CD14-positive monocyte (primary cell): ENCODE measurements around the gene PNMA6E. TPM values are rescaled to one million over a fixed set of nuclear protein-coding genes. Genes with fewer than 3 reads are reported as not detected.

Source experiments
- DNase-seq, 3 donors: peaks; one replicate each; pipeline ENCODE4 v3.0.0-alpha.2; 2011 to 2022
- H2AFZ ChIP-seq: 2 replicates; pipeline ENCODE4 v1.6.0; 2012; ENCODE audit warnings: mild to moderate bottlenecking, low read depth, low read length, inconsistent platforms; ENCODE audit not compliant: insufficient read depth, poor library complexity, severe bottlenecking
- H3K27ac ChIP-seq, 2 donors: 1 replicate in 1 of 2; 2 replicates in 1 of 2; pipeline ENCODE4 v1.5.1; 2012 to 2013; ENCODE audit warnings: low read length in 2 of 2, control low read depth in 1 of 2, inconsistent platforms in 1 of 2, low read depth in 1 of 2, mild to moderate bottlenecking in 1 of 2
- H3K27me3 ChIP-seq, 2 donors: one replicate each; pipeline versions ENCODE4 v1.6.0 to v1.6.1; 2011 to 2013; ENCODE audit warnings: low read length in 2 of 2; ENCODE audit not compliant: control insufficient read depth in 2 of 2, insufficient read depth in 2 of 2
- H3K36me3 ChIP-seq, 2 donors: replicated peaks in 1 of 2; 1 replicate in 1 of 2; 2 replicates in 1 of 2; pipeline versions ENCODE4 v1.5.1 to v1.6.1; 2012 to 2013; ENCODE audit warnings: low read length in 2 of 2, control low read depth in 1 of 2, inconsistent platforms in 1 of 2, mild to moderate bottlenecking in 1 of 2; ENCODE audit not compliant: insufficient read depth in 2 of 2, control insufficient read depth in 1 of 2
- H3K4me1 ChIP-seq, 2 donors: 1 replicate in 1 of 2; 2 replicates in 1 of 2; pipeline versions ENCODE4 v1.5.1 to v1.6.1; 2012 to 2013; ENCODE audit warnings: low read length in 2 of 2, control low read depth in 1 of 2, inconsistent platforms in 1 of 2, mild to moderate bottlenecking in 1 of 2, moderate library complexity in 1 of 2; ENCODE audit not compliant: insufficient read depth in 2 of 2, control insufficient read depth in 1 of 2
- H3K4me2 ChIP-seq: replicated peaks from 2 replicates; pipeline ENCODE3; 2012; ENCODE audit warnings: low read length, moderate library complexity, mild to moderate bottlenecking; ENCODE audit not compliant: poor library complexity, severe bottlenecking; ENCODE audit errors: extremely low read depth
- H3K4me3 ChIP-seq, 3 experiments: fragments of 200-600 bp in 1 of 3; sonication (generic) in 1 of 3; replicated peaks in 1 of 3; 1 replicate in 2 of 3; 2 replicates in 1 of 3; pipeline ENCODE4 v1.5.1; 2011 to 2013; ENCODE audit warnings: low read length in 3 of 3, mild to moderate bottlenecking in 3 of 3, control low read depth in 2 of 3, low read depth in 2 of 3, inconsistent platforms in 1 of 3, moderate library complexity in 1 of 3
- H3K79me2 ChIP-seq: 2 replicates; pipeline ENCODE4 v1.6.0; 2012; ENCODE audit warnings: mild to moderate bottlenecking, control low read depth, inconsistent platforms, low read length, moderate library complexity; ENCODE audit not compliant: insufficient read depth
- H3K9ac ChIP-seq: 2 replicates; pipeline ENCODE4 v1.6.0; 2017; ENCODE audit warnings: low read length, mild to moderate bottlenecking; ENCODE audit not compliant: insufficient read depth, poor library complexity, severe bottlenecking
- H3K9me3 ChIP-seq, 2 donors: replicated peaks in 1 of 2; 1 replicate in 1 of 2; 2 replicates in 1 of 2; pipeline versions ENCODE4 v1.5.1 to v1.6.1; 2012 to 2013; ENCODE audit warnings: low read length in 2 of 2, control low read depth in 1 of 2; ENCODE audit not compliant: control insufficient read depth in 1 of 2, insufficient read depth in 1 of 2
- H4K20me1 ChIP-seq: 2 replicates; pipeline ENCODE4 v1.6.0; 2012; ENCODE audit warnings: mild to moderate bottlenecking, low read length, control low read depth, moderate library complexity; ENCODE audit not compliant: insufficient read depth
- H3K27ac Mint-ChIP-seq, 7 donors: one replicate each; pipeline ENCODE4 v1.8.0; 2020; ENCODE audit warnings: mild to moderate bottlenecking in 7 of 7, mixed read lengths in 7 of 7, moderate library complexity in 6 of 7, inconsistent platforms in 2 of 7
- H3K27me3 Mint-ChIP-seq, 3 donors: one replicate each; pipeline ENCODE4 v1.8.0; 2021 to 2022; ENCODE audit warnings: low read depth in 3 of 3, mild to moderate bottlenecking in 3 of 3, mixed read lengths in 3 of 3, moderate library complexity in 3 of 3, inconsistent platforms in 1 of 3
- H3K36me3 Mint-ChIP-seq, 2 donors: one replicate each; pipeline ENCODE4 v1.8.0; 2020; ENCODE audit warnings: mixed read lengths in 2 of 2, inconsistent platforms in 1 of 2, mild to moderate bottlenecking in 1 of 2
- H3K4me1 Mint-ChIP-seq: one replicate; pipeline ENCODE4 v1.8.0; 2020; ENCODE audit warnings: mild to moderate bottlenecking, mixed read lengths
- H3K4me3 Mint-ChIP-seq, 2 donors: one replicate each; pipeline ENCODE4 v1.8.0; 2020; ENCODE audit warnings: mild to moderate bottlenecking in 2 of 2, mixed read lengths in 2 of 2, moderate library complexity in 1 of 2
- H3K9me3 Mint-ChIP-seq, 7 donors: one replicate each; pipeline ENCODE4 v1.8.0; 2020 to 2022; ENCODE audit warnings: mixed read lengths in 7 of 7, mild to moderate bottlenecking in 6 of 7, moderate library complexity in 6 of 7, inconsistent platforms in 2 of 7
- WGBS: methylation state at CpG from one replicate; pipeline ENCODE4 v1.1.5; 2013; ENCODE audit warnings: missing lambda C conversion rate; ENCODE audit not compliant: insufficient coverage; 5-methylcytosine and 5-hydroxymethylcytosine counted together
- intact Hi-C, 2 donors: fragments of 100-400 bp; cut with micrococcal nuclease; formaldehyde crosslinking; loops; one replicate each; pipeline versions ENCODE4 v1.15.0 to v1.15.1; 2023
- polyA plus RNA-seq, 3 donors: library from polyadenylated mRNA; depleted of rRNA in 1 of 3; unstranded in 2 of 3; stranded (reverse) in 1 of 3; fragments of 300-500 nt in 2 of 3; fragments of >200 nt in 1 of 3; fragmentation: Illumina TruSeq in 2 of 3; gene quantifications; 1 replicate in 2 of 3; 2 replicates in 1 of 3; pipeline ENCODE4 v1.2.3, GENCODE V29; 2012 to 2021
- TF ChIP-seq, protein P1 (sequence below): fragments of 200-600 bp; IDR thresholded peaks from one replicate; pipeline ENCODE4 v1.8.0; 2022; ENCODE audit warnings: antibody characterized with exemption, mild to moderate bottlenecking

The PNMA6E gene
- polyA plus RNA-seq, 3 donors = not detected

DNA sequence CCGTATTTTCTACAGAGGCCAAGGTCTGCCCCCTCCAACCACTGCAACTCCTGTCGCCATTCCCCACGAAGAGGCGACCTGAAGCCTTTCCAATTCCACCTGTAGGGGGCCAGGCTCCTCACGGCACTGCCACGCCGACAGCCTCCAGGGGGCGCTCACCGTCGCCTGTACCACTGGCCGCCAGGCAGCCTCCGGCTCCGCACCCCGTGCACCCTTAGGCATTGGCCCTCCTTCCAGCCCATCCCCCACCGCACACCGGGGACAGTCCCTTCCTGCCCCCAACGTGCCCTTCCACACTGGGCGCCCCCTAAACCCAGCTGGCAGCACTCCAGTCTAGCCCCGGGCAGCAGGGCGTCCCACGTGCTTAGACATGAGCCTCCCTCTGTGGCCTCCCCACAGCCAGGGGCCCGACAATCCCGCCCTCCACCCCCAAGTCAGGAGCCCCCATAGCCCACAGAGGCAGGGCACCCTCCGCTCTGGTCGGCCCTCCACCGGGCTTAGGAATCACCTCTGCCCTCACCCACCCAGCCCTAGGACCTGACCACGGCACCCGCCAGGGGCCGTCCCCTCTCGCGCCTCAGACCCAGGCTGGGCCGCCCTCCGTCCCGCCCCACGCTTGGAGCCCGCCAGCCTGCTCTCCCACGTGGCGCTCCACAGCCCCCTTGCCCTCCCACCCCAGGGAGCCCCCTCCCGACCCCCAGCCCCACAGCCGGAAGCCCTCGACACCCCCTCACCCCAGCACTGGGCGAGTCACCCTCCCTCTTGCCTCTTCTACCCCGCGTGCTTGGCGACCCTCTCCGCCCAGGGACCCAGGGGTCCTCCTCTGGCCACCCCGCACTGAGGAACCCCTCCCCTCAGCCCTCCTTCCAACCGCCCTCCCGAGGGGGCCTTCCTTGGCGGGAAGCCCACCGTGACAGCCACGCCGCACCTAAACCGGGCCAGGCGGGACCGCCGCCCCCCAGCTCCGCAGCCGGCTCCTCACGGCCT is 711 bp downstream of the PNMA6E start:
- H3K27me3 ChIP-seq = no peaks in the 10 kb centered on the region
- peak; percentile 23 to 51 (median 31) for DNase-seq
- intact Hi-C loops = no loop called here
- no peak overlapping the region for H3K27ac ChIP-seq
- H3K79me2 ChIP-seq = no peaks in the 10 kb centered on the region
- Mint-ChIP-seq H3K36me3 (no peaks in the 10 kb centered on the region), H3K27me3 (peaks cover 0 to 6% (median 6%) of the 10 kb centered on the region in 3 donors), H3K4me3 (no peak overlapping the region), H3K27ac (no peak overlapping the region), H3K9me3 (peaks cover 0 to 10% (median 6%) of the 10 kb centered on the region in 7 donors), H3K4me1 (peaks cover 7% of the 10 kb centered on the region)
- no peak overlapping the region for H3K4me3 ChIP-seq
- WGBS = 53% methylated on average over 4 of the region's 60 CpGs
- H3K9ac ChIP-seq = no peak overlapping the region
- no peak overlapping the region for H2AFZ ChIP-seq
- H4K20me1 ChIP-seq = no peaks in the 10 kb centered on the region
- H3K9me3 ChIP-seq = peaks cover 0 to 7% of the 10 kb centered on the region in 2 donors
- H3K4me1 ChIP-seq = peaks cover 0 to 2% of the 10 kb centered on the region in 2 donors
- TF ChIP-seq, protein P1, sequence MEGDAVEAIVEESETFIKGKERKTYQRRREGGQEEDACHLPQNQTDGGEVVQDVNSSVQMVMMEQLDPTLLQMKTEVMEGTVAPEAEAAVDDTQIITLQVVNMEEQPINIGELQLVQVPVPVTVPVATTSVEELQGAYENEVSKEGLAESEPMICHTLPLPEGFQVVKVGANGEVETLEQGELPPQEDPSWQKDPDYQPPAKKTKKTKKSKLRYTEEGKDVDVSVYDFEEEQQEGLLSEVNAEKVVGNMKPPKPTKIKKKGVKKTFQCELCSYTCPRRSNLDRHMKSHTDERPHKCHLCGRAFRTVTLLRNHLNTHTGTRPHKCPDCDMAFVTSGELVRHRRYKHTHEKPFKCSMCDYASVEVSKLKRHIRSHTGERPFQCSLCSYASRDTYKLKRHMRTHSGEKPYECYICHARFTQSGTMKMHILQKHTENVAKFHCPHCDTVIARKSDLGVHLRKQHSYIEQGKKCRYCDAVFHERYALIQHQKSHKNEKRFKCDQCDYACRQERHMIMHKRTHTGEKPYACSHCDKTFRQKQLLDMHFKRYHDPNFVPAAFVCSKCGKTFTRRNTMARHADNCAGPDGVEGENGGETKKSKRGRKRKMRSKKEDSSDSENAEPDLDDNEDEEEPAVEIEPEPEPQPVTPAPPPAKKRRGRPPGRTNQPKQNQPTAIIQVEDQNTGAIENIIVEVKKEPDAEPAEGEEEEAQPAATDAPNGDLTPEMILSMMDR = peak; percentile 85
- no peaks in the 10 kb centered on the region for H3K36me3 ChIP-seq
- H3K4me2 ChIP-seq = no peak overlapping the region

DNA sequence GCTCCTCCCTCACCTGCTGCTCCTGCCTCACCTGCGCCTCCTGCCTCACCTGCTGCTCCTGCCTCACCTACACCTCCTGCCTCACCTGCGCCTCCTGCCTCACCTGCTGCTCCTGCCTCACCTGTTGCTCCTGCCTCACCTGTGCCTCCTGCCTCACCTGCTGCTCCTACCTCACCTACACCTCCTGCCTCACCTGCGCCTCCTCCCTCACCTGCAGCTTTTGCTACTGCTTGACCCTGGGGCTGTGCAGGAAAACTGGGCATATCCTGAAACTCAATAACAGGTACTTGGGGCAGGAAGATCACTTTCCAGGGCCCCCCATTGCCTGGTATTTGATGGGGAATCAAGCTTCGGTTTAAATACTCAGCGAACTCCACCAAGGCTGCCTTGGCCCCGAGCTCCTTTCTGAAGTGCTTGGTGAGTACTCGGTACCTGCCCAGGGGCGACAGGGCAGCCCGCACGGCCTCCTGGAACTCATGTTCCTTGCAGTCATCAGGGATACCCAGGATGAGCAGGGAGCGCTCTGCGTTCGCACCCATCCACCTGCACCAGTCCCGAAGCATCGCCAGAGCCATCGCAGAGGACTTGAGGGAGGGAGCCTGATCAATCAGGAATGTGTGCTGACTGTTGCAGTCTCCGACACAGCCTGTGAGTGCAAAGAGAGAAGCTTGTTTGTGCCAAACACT is 2.7 kb downstream of the PNMA6E start:
- no peaks in the 10 kb centered on the region for H3K27me3 ChIP-seq
- H3K9me3 ChIP-seq = peaks cover 0 to 7% of the 10 kb centered on the region in 2 donors
- H3K4me3 ChIP-seq = no peak overlapping the region
- H3K27ac ChIP-seq = no peak overlapping the region
- no peaks in the 10 kb centered on the region for H3K79me2 ChIP-seq
- no peak overlapping the region for H3K4me2 ChIP-seq
- DNase-seq = no peak
- no peak overlapping the region for H3K9ac ChIP-seq
- H2AFZ ChIP-seq = no peak overlapping the region
- Mint-ChIP-seq H3K27ac (peak overlapping the region in 1 of 7 donors; percentile 15), H3K27me3 (peaks cover 3 to 6% (median 6%) of the 10 kb centered on the region in 3 donors), H3K9me3 (peaks cover 0 to 10% (median 6%) of the 10 kb centered on the region in 7 donors), H3K4me1 (peaks cover 4% of the 10 kb centered on the region), H3K4me3 (no peak overlapping the region), H3K36me3 (no peaks in the 10 kb centered on the region)
- peaks cover 0 to 2% of the 10 kb centered on the region in 2 donors for H3K4me1 ChIP-seq
- TF ChIP-seq, protein P1 = no peak
- no peaks in the 10 kb centered on the region for H4K20me1 ChIP-seq
- intact Hi-C loops = no loop called here
- WGBS = no CpG with 5 or more reads among the region's 17 CpGs
- H3K36me3 ChIP-seq = no peaks in the 10 kb centered on the region
